Measurements from ENCODE around the gene PRKCQ. TPM values are rescaled to one million over a fixed set of nuclear protein-coding genes. Genes with fewer than 3 reads are reported as not detected.

PRKCQ gene
- total RNA-seq, 1 experiment from 2014 or later: 12.1 TPM

- H4K8ac ChIP-seq (replicated peaks; ENCODE audit: insufficient read length, low read depth, low read length): no peak overlapping the region
- H3K4me3 Mint-ChIP-seq: no peak overlapping the region
- no peak overlapping the region for H4K91ac ChIP-seq (ENCODE audit: insufficient read length, low read depth, low read length)
- no peak overlapping the region for H3K23ac ChIP-seq (ENCODE audit: insufficient read length, low read depth, low read length)
- no peak overlapping the region for H2BK5ac ChIP-seq (ENCODE audit: insufficient read length, low read length)
- H3K27me3 Mint-ChIP-seq (ENCODE audit: low read depth): peaks cover 16% of the 10 kb centered on the region
- no peak overlapping the region for H3T11ph ChIP-seq (ENCODE audit: low read length)
- H2AK5ac ChIP-seq (ENCODE audit: insufficient read length, low read length): no peak overlapping the region
- no peaks in the 10 kb centered on the region for H4K20me1 ChIP-seq (ENCODE audit: control insufficient read depth, insufficient read depth, insufficient read length)
- peaks cover 20% of the 10 kb centered on the region; the same call in 1 of the 2 replicates for H3K79me2 ChIP-seq (ENCODE audit: insufficient read depth, low read length)
- H2BK12ac ChIP-seq (ENCODE audit: insufficient read length, low read depth, low read length): no peak overlapping the region
- H3K79me1 ChIP-seq (ENCODE audit: insufficient read depth, low read depth, low read length, poor library complexity, severe bottlenecking): peaks cover 5% of the 10 kb centered on the region
- no peak overlapping the region for H3K4ac ChIP-seq (ENCODE audit: low read depth, low read length)
- DNase-seq: no peak
- H3K27ac Mint-ChIP-seq: no peak overlapping the region
- H3K27me3 ChIP-seq (ENCODE audit: insufficient read depth, low read length): no peaks in the 10 kb centered on the region; the same call in 1 of the 2 replicates
- WGBS (ENCODE audit: extremely low coverage, insufficient read length, low lambda C conversion rate): no CpG with 5 or more reads among the region's 2 CpGs
- no peak overlapping the region for H3K56ac ChIP-seq (ENCODE audit: insufficient read length, low read depth, low read length)
- no peak overlapping the region for H2BK120ac ChIP-seq (ENCODE audit: low read depth, low read length, poor library complexity, severe bottlenecking)
- H2BK20ac ChIP-seq (ENCODE audit: low read depth, low read length, poor library complexity, severe bottlenecking): no peak overlapping the region
- H3K4me2 ChIP-seq (ENCODE audit: insufficient read depth, insufficient read length, low read length): no peak overlapping the region
- H3K14ac ChIP-seq (ENCODE audit: insufficient read depth, low read length): no peak overlapping the region
- H2BK15ac ChIP-seq (ENCODE audit: low read depth, low read length): no peak overlapping the region
- H3K4me1 Mint-ChIP-seq: peaks cover 31 to 38% of the 10 kb centered on the region in 2 experiments
- no peak overlapping the region for H3K18ac ChIP-seq (ENCODE audit: insufficient read length, low read depth, low read length)
- peaks cover 11% of the 10 kb centered on the region for H3K4me1 ChIP-seq (ENCODE audit: insufficient read depth, low read length)
- H4K5ac ChIP-seq (ENCODE audit: insufficient read length, low read depth, low read length): no peak overlapping the region
- no peaks in the 10 kb centered on the region; a peak in 2 of 7 replicates for H3K36me3 Mint-ChIP-seq (ENCODE audit: insufficient read depth in 1 of 3, low read depth in 3 of 3)
- H3K23me2 ChIP-seq (ENCODE audit: insufficient read length, low read depth, low read length, poor library complexity, severe bottlenecking): peaks cover 12% of the 10 kb centered on the region
- H2AFZ ChIP-seq (ENCODE audit: low read length): no peak overlapping the region
- no peaks in the 10 kb centered on the region for H3K9me3 Mint-ChIP-seq
- H3K27ac ChIP-seq (ENCODE audit: insufficient read length, low read depth, low read length): no peak overlapping the region
- no peak for TF ChIP-seq CTCF (conservative IDR thresholded peaks at IDR 0.05)
- H3K9me3 ChIP-seq (ENCODE audit: control insufficient read depth, low read depth, low read length): no peaks in the 10 kb centered on the region
- no peak overlapping the region for H3K9ac ChIP-seq (ENCODE audit: extremely low read depth, insufficient read length, low read length)
These were observed 5.4 kb downstream of the PRKCQ start for GRCh38 chr10:6574664-6575176.
